Cardiac fibroblast (primary cell): ENCODE measurements around the gene IKBKG.
"Not testable (repeated sequence)": the region's sequence is repeated elsewhere in the genome, so short reads cannot be mapped to it uniquely, and the experiment has no call there.

Experiments used
- DNase-seq, 2 donors: peaks; one replicate each; pipeline versions ENCODE4 v3.0.0 to v3.0.0-alpha.2; 2010; ENCODE audit warnings: low read depth in 2 of 2
- H3K4me3 ChIP-seq, 2 donors: replicated peaks in 1 of 2; 1 replicate in 1 of 2; 2 replicates in 1 of 2; pipeline ENCODE4 v1.5.1; 2011; ENCODE audit warnings: low read depth in 2 of 2, low read length in 2 of 2, mild to moderate bottlenecking in 2 of 2, moderate library complexity in 1 of 2
- TF ChIP-seq, protein P1 (sequence below): IDR thresholded peaks from one replicate; pipeline ENCODE4 v1.5.1; 2011; ENCODE audit warnings: low read depth, mild to moderate bottlenecking, low read length, inconsistent platforms

Gene IKBKG

GRCh38 chrX:154582994-154583393 lies 35.6 kb downstream of the IKBKG start:
- DNase-seq: not testable (repeated sequence)

DNA sequence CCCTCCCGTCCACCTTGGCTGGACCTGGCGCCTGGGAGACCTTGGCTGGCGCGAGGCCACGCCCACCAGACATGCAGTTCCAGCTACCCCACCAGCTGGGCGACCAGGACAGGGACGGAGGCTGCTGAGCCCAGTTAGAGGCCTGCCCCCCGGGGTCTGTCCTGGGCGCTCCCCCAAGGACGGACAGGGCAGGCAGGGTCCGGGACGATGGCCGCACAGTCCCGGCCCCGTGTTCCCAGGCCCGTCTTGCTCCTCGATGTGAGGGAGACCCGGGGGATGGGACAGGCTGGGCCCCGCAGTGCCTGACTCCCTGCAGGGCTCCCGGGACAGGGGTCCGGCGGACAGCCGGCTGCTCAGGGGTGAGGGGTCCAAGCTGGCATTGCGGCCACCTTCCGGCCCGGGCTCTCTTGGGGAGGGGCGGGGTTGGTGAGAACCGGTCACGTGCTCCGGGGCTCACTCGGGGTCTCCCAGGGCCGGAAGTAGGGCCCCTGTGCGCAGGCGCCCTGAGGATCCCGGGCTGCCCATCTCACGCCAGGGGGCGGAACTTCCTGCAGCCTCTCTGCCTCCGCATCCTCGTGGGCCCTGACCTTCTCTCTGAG lies 37.3 kb downstream of the IKBKG start, which contains the start of gene CTAG1A:
Gene CTAG1A, plus strand, starts transcription at position 549 of the 599 bp plus-strand sequence. CDS start 74 bp downstream, outside the sequence.
- DNase-seq, H3K4me3 ChIP-seq: not testable (repeated sequence)

More at GRCh38 chrX:154582994-154583393, 35.6 kb downstream of the IKBKG start:
- not testable (repeated sequence) for H3K4me3 ChIP-seq

- H3K4me3 ChIP-seq, DNase-seq: not testable (repeated sequence)
These were observed 43.0 kb downstream of the IKBKG start for GRCh38 chrX:154590415-154590814.

DNA sequence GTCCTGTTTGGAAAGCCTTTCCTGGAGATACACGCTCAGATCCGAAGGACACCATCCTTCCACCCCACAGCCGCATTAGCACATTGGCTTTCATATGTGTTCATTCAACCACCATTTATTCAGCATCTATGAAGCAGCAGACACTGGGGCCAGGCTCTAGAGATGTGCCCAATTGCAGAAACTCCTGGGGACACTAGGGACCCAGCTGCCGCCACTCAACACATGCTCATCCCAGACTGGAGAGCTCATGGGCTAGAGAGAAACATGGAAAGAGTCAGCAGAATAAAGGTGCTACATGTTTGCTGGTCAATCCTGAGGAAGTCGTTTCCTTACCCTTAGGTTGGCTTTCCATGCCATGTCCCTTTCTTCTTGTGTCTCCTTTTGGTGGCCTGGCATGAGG lies 45.1 kb downstream of the IKBKG start:
- H3K4me3 ChIP-seq: no peak overlapping the region
- no peak for DNase-seq
- TF ChIP-seq, protein P1, sequence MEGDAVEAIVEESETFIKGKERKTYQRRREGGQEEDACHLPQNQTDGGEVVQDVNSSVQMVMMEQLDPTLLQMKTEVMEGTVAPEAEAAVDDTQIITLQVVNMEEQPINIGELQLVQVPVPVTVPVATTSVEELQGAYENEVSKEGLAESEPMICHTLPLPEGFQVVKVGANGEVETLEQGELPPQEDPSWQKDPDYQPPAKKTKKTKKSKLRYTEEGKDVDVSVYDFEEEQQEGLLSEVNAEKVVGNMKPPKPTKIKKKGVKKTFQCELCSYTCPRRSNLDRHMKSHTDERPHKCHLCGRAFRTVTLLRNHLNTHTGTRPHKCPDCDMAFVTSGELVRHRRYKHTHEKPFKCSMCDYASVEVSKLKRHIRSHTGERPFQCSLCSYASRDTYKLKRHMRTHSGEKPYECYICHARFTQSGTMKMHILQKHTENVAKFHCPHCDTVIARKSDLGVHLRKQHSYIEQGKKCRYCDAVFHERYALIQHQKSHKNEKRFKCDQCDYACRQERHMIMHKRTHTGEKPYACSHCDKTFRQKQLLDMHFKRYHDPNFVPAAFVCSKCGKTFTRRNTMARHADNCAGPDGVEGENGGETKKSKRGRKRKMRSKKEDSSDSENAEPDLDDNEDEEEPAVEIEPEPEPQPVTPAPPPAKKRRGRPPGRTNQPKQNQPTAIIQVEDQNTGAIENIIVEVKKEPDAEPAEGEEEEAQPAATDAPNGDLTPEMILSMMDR: no peak

GRCh38 chrX:154593201-154593600 lies 45.8 kb downstream of the IKBKG start:
- TF ChIP-seq, protein P1: no peak
- DNase-seq: no peak
- no peak overlapping the region for H3K4me3 ChIP-seq

DNA sequence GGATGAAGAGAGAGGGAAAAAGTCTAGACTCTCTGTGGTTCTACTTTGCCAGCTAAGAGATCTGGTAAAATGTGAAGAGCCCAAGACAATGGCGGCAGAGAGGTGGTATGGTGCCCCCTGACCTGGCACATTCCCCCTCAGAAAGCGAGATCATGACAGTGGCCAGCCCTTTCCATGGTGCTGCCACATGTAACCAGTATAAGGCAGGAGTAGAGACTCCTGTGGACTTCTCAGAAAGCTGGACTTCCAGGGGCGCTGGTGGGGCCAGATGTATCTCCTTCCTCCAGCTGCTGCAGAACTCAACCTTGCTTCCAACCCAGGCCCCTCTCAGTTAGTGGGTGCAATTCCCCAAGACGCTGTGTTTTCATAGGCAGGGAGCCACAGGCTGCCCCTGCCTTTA lies 47.1 kb downstream of the IKBKG start:
- H3K4me3 ChIP-seq: no peak overlapping the region
- no peak for DNase-seq
- TF ChIP-seq, protein P1: no peak

- no peak overlapping the region for H3K4me3 ChIP-seq
- TF ChIP-seq, protein P1: no peak
- no peak for DNase-seq
These were observed 48.3 kb downstream of the IKBKG start for GRCh38 chrX:154595559-154596249.

DNA sequence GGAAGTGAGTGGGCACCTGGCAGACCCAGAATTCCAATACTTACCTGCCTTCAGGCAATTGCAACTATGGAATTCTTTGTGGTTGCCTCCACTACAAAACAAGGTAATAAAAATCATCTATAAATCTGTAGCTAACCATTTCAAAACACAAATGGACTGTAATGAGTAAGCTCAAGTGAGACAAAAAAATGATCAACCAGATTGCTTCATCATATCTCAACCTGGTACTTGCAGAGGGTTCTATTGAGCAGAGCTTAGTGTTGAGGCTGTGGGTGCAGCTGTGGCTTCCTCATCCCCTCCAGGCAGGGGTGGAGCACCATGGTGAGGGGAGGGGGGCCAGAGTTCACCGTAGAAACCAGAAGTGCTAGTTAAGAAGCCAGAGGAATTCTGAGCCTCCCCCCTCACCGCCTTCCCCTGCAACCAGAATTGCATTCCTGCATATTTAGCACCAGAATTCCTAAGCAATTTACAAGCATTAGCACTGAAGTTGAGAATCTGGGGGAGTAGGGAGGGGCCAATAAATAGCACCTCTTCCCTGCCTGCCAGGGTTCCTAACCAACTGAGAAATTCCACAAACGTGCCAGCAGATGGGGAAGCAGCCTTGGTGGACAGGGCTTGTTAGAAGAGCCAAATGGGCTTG lies 49.0 kb downstream of the IKBKG start:
- TF ChIP-seq, protein P1: no peak
- peak; percentile 18 to 60 for DNase-seq

More for the DNA sequence above, 49.0 kb downstream of the IKBKG start:
- H3K4me3 ChIP-seq: no peak overlapping the region
